H1 (cell line): ENCODE data around the gene CPEB3.

Source experiments
- BRCA1 ChIP-seq: IDR thresholded peaks from 2 replicates; pipeline ENCODE4 v1.6.1; 2012; ENCODE audit warnings: low read depth, low read length, improper control_type of control experiment
- RAD21 ChIP-seq, 2 experiments: IDR thresholded peaks in 1 of 2; conservative IDR thresholded peaks in 1 of 2; 2 replicates each; pipeline ENCODE4 v1.6.1; 2011; ENCODE audit warnings: low read depth in 2 of 2, low read length in 2 of 2, improper control_type of control experiment in 1 of 2, inconsistent platforms in 1 of 2, mild to moderate bottlenecking in 1 of 2, moderate library complexity in 1 of 2

DNA sequence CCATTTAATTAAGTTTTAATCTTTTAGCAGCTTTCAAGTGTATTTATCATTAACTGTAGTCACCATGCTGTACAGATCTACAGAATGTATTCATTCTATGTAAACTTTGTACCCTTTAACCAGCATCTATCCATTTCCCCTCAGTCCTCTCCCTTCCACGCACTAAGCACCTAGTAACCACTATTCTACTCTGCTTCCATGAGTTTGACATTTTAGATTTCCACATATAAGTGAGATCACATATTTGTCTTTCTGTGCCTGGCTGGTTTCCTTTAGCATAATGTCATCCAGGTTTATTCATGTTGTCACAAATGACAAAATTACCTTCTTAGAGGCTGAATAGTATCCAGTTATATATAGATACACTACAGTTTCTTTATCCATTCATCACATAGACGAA, 287.6 kb downstream of the CPEB3 start:
- TF ChIP-seq BRCA1 (no peak), RAD21 (IDR thresholded peaks at IDR 0.05 in 1 of 2, conservative IDR thresholded peaks at IDR 0.05 in 1 of 2; ENCODE audit: low read depth in 2 of 2, low read length in 2 of 2) (no peak)
